Liver (tissue), 9 donors: ENCODE results near the gene KANSL1. TPM values are rescaled to one million over a fixed set of nuclear protein-coding genes. Genes with fewer than 3 reads are reported as not detected.

Source experiments
- DNase-seq: peaks from one replicate; pipeline ENCODE4 v3.0.0-alpha.2; 2017; ENCODE audit warnings: low spot score
- H3K27ac ChIP-seq, 2 donors: one replicate each; pipeline ENCODE4 v1.7.0; 2013; ENCODE audit warnings: inconsistent platforms in 2 of 2, low read length in 2 of 2, control low read depth in 1 of 2, low read depth in 1 of 2, mild to moderate bottlenecking in 1 of 2
- H3K27me3 ChIP-seq, 4 donors: one replicate each; pipeline versions ENCODE4 v1.6.1 to v1.7.0; 2013; ENCODE audit warnings: low read length in 3 of 4, inconsistent platforms in 1 of 4, mild to moderate bottlenecking in 1 of 4, moderate library complexity in 1 of 4; ENCODE audit not compliant: control insufficient read depth in 4 of 4, insufficient read depth in 4 of 4
- H3K36me3 ChIP-seq, 4 donors: one replicate each; pipeline versions ENCODE4 v1.6.1 to v1.7.0; 2013; ENCODE audit warnings: low read length in 3 of 4, mild to moderate bottlenecking in 3 of 4, low read depth in 1 of 4, moderate library complexity in 1 of 4; ENCODE audit not compliant: control insufficient read depth in 4 of 4, insufficient read depth in 3 of 4
- H3K4me1 ChIP-seq, 4 donors: one replicate each; pipeline versions ENCODE4 v1.6.1 to v1.7.0; 2013; ENCODE audit warnings: low read length in 3 of 4, mild to moderate bottlenecking in 3 of 4, moderate library complexity in 1 of 4; ENCODE audit not compliant: control insufficient read depth in 4 of 4, insufficient read depth in 4 of 4
- H3K4me3 ChIP-seq, 3 donors: one replicate each; pipeline versions ENCODE4 v1.6.1 to v1.7.0; 2013; ENCODE audit warnings: low read length in 3 of 3, control low read depth in 1 of 3, low read depth in 1 of 3, mild to moderate bottlenecking in 1 of 3
- H3K9ac ChIP-seq, 2 donors: one replicate each; pipeline ENCODE4 v1.7.0; 2013; ENCODE audit warnings: low read length in 2 of 2, mild to moderate bottlenecking in 2 of 2, moderate library complexity in 2 of 2, control low read depth in 1 of 2, low read depth in 1 of 2
- H3K9me3 ChIP-seq, 4 donors: one replicate each; pipeline versions ENCODE4 v1.6.1 to v1.7.0; 2013; ENCODE audit warnings: low read length in 3 of 4; ENCODE audit not compliant: control insufficient read depth in 4 of 4
- FOXA1 ChIP-seq: IDR thresholded peaks from 2 replicates; pipeline ENCODE4 v1.6.1; 2016; ENCODE audit warnings: antibody characterized with exemption
- GABPA ChIP-seq, 2 donors: IDR thresholded peaks in 1 of 2; conservative IDR thresholded peaks in 1 of 2; 2 replicates each; pipeline ENCODE4 v1.6.1; 2016; ENCODE audit warnings: antibody characterized with exemption in 2 of 2, mild to moderate bottlenecking in 1 of 2, moderate library complexity in 1 of 2
- HNF4A ChIP-seq, 2 donors: conservative IDR thresholded peaks; 2 replicates each; pipeline ENCODE4 v1.6.1; 2016; ENCODE audit warnings: antibody characterized with exemption in 2 of 2, mild to moderate bottlenecking in 2 of 2
- HNF4G ChIP-seq: IDR thresholded peaks from 2 replicates; pipeline ENCODE4 v1.6.1; 2016; ENCODE audit warnings: antibody characterized with exemption
- JUND ChIP-seq, 2 donors: IDR thresholded peaks; 2 replicates each; pipeline ENCODE4 v1.6.1; 2016; ENCODE audit warnings: antibody characterized with exemption in 2 of 2
- NR2F2 ChIP-seq: IDR thresholded peaks from 2 replicates; pipeline ENCODE4 v1.6.1; 2016; ENCODE audit warnings: antibody characterized with exemption
- RAD21 ChIP-seq, 2 donors: IDR thresholded peaks; 2 replicates each; pipeline ENCODE4 v1.6.1; 2016; ENCODE audit warnings: antibody characterized with exemption in 2 of 2, mild to moderate bottlenecking in 2 of 2
- RXRA ChIP-seq, 2 donors: IDR thresholded peaks; 2 replicates each; pipeline ENCODE4 v1.6.1; 2017 to 2018; ENCODE audit warnings: antibody characterized with exemption in 2 of 2, mild to moderate bottlenecking in 1 of 2
- SP1 ChIP-seq: IDR thresholded peaks from 2 replicates; pipeline ENCODE4 v1.6.1; 2018; ENCODE audit warnings: antibody characterized with exemption, mild to moderate bottlenecking
- TAF1 ChIP-seq: conservative IDR thresholded peaks from 2 replicates; pipeline ENCODE4 v1.6.1; 2016; ENCODE audit warnings: antibody characterized with exemption, mild to moderate bottlenecking
- YY1 ChIP-seq: IDR thresholded peaks from 2 replicates; pipeline ENCODE4 v1.6.1; 2016; ENCODE audit warnings: antibody characterized with exemption, mild to moderate bottlenecking
- WGBS: extraction: QIAGEN DNeasy Blood & Tissue Kit; methylation state at CpG from one replicate; pipeline ENCODE4 v1.1.7; 2013; 5-methylcytosine and 5-hydroxymethylcytosine counted together
- polyA plus RNA-seq, 2 donors: library from polyadenylated mRNA; stranded (reverse) in 1 of 2; unstranded in 1 of 2; fragments of 200-250 nt in 1 of 2; fragments of >200 nt in 1 of 2; fragmentation: Nextera tagmentation in 1 of 2; extraction: Ambion mirVana in 1 of 2; gene quantifications; one replicate each; pipeline versions ENCODE4 v1.2.1 to v1.2.3, GENCODE V29; 2013 to 2015
- total RNA-seq, 2 donors: library from RNA; depleted of rRNA; stranded (reverse); fragments of >200 nt; gene quantifications; one replicate each; pipeline ENCODE4 v1.2.3, GENCODE V29; 2014
- TF ChIP-seq, protein P1 (sequence below): IDR thresholded peaks from 2 replicates; pipeline ENCODE4 v1.6.1; 2016; ENCODE audit warnings: antibody characterized with exemption
- TF ChIP-seq, protein P2 (sequence below): IDR thresholded peaks from 2 replicates; pipeline ENCODE4 v1.6.1; 2016; ENCODE audit warnings: antibody characterized with exemption, mild to moderate bottlenecking
- TF ChIP-seq, protein P3 (sequence below): fragments of 150-350 bp; IDR thresholded peaks from 2 replicates; pipeline ENCODE4 v1.5.1; 2017; ENCODE audit warnings: improper control_type of control experiment, low read depth, low read length; ENCODE audit not compliant: missing input control
- donor health status: healthy.
- donor health status: healthy.
- donor health status: healthy.
- donor health status: healthy.
- donor health status: healthy.

KANSL1 gene
- total and polyA plus RNA-seq, 4 donors = 5.5 to 86.3 (median 24.0) TPM

DNA sequence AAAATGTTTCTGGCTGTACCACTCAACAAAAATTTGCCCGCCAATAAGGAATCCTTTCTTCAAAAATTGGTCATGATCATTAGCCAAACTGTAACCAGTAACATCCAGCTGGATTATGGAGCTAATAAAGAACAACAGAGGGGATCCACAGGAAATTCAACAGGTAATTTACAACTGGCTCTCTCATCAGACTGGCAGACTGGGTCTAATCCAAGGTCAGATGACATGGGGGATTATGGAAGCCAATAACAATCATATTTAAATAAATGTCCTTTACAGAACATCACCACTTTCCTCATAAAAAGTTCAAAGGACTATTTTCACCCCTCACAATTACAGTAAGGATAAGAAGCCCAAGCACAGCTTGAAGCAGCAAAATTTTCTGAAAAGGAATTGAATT, 66.4 kb downstream of the KANSL1 start:
- Histone ChIP-seq H3K27ac (no peak overlapping the region), H3K36me3 (peaks cover 0 to 2% (median 0%) of the 10 kb centered on the region in 4 donors), H3K9ac (no peak overlapping the region), H3K4me3 (no peak overlapping the region), H3K27me3 (no peaks in the 10 kb centered on the region), H3K9me3 (no peaks in the 10 kb centered on the region), H3K4me1 (peaks cover 0 to 3% (median 2%) of the 10 kb centered on the region in 4 donors)
- WGBS = 98% methylated on average over 1 of the region's 1 CpG
- no peak for DNase-seq
- TF ChIP-seq YY1 (no peak), TAF1 (no peak), HNF4G (no peak), RAD21 (IDR thresholded peaks at IDR 0.05) (no peak), HNF4A (conservative IDR thresholded peaks at IDR 0.05) (no peak)
- TF ChIP-seq, protein P1, sequence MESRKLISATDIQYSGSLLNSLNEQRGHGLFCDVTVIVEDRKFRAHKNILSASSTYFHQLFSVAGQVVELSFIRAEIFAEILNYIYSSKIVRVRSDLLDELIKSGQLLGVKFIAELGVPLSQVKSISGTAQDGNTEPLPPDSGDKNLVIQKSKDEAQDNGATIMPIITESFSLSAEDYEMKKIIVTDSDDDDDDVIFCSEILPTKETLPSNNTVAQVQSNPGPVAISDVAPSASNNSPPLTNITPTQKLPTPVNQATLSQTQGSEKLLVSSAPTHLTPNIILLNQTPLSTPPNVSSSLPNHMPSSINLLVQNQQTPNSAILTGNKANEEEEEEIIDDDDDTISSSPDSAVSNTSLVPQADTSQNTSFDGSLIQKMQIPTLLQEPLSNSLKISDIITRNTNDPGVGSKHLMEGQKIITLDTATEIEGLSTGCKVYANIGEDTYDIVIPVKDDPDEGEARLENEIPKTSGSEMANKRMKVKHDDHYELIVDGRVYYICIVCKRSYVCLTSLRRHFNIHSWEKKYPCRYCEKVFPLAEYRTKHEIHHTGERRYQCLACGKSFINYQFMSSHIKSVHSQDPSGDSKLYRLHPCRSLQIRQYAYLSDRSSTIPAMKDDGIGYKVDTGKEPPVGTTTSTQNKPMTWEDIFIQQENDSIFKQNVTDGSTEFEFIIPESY = no peak

DNA sequence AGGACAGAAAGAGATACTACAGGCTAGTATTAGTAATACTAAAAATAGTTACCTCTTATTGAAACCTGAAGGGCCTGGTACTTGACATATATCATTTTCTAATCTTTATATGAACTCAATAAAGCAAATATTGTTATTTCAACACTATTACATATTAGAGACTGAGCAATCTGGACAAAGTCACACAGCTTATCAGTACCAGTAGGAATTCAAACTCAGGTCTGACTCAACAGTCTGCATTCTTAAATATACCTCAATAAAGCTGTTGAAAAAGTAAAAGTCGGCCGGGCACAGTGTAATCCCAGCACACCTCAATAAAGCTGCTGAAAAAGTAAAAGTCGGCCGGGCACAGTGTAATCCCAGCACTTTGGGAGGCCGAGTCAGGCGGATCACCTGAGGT, 67.4 kb downstream of the KANSL1 start:
- no peak for DNase-seq
- Histone ChIP-seq H3K4me1 (peaks cover 0 to 8% (median 4%) of the 10 kb centered on the region in 4 donors), H3K9ac (no peak overlapping the region), H3K4me3 (no peak overlapping the region), H3K27me3 (no peaks in the 10 kb centered on the region), H3K9me3 (no peaks in the 10 kb centered on the region), H3K27ac (no peak overlapping the region), H3K36me3 (peaks cover 0 to 2% (median 0%) of the 10 kb centered on the region in 4 donors)
- WGBS = 96% methylated on average over 6 of the region's 6 CpGs
- TF ChIP-seq HNF4A (conservative IDR thresholded peaks at IDR 0.05) (no peak), NR2F2 (no peak), JUND (IDR thresholded peaks at IDR 0.05) (no peak), SP1 (no peak), HNF4G (no peak), GABPA (IDR thresholded peaks at IDR 0.05 in 1 of 2, conservative IDR thresholded peaks at IDR 0.05 in 1 of 2) (no peak), TAF1 (no peak), RXRA (IDR thresholded peaks at IDR 0.05) (no peak), FOXA1 (no peak), YY1 (no peak), RAD21 (IDR thresholded peaks at IDR 0.05) (no peak)
- TF ChIP-seq, protein P1 = no peak
- TF ChIP-seq, protein P2, sequence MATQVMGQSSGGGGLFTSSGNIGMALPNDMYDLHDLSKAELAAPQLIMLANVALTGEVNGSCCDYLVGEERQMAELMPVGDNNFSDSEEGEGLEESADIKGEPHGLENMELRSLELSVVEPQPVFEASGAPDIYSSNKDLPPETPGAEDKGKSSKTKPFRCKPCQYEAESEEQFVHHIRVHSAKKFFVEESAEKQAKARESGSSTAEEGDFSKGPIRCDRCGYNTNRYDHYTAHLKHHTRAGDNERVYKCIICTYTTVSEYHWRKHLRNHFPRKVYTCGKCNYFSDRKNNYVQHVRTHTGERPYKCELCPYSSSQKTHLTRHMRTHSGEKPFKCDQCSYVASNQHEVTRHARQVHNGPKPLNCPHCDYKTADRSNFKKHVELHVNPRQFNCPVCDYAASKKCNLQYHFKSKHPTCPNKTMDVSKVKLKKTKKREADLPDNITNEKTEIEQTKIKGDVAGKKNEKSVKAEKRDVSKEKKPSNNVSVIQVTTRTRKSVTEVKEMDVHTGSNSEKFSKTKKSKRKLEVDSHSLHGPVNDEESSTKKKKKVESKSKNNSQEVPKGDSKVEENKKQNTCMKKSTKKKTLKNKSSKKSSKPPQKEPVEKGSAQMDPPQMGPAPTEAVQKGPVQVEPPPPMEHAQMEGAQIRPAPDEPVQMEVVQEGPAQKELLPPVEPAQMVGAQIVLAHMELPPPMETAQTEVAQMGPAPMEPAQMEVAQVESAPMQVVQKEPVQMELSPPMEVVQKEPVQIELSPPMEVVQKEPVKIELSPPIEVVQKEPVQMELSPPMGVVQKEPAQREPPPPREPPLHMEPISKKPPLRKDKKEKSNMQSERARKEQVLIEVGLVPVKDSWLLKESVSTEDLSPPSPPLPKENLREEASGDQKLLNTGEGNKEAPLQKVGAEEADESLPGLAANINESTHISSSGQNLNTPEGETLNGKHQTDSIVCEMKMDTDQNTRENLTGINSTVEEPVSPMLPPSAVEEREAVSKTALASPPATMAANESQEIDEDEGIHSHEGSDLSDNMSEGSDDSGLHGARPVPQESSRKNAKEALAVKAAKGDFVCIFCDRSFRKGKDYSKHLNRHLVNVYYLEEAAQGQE = no peak
- TF ChIP-seq, protein P3, sequence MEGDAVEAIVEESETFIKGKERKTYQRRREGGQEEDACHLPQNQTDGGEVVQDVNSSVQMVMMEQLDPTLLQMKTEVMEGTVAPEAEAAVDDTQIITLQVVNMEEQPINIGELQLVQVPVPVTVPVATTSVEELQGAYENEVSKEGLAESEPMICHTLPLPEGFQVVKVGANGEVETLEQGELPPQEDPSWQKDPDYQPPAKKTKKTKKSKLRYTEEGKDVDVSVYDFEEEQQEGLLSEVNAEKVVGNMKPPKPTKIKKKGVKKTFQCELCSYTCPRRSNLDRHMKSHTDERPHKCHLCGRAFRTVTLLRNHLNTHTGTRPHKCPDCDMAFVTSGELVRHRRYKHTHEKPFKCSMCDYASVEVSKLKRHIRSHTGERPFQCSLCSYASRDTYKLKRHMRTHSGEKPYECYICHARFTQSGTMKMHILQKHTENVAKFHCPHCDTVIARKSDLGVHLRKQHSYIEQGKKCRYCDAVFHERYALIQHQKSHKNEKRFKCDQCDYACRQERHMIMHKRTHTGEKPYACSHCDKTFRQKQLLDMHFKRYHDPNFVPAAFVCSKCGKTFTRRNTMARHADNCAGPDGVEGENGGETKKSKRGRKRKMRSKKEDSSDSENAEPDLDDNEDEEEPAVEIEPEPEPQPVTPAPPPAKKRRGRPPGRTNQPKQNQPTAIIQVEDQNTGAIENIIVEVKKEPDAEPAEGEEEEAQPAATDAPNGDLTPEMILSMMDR = no peak
